DND-41 (cell line): Measurements from ENCODE around the gene P4HB.

Source experiments
- ATAC-seq: fragments of 200-7000 bp; cut with Tn5 transposase; 3 replicates; pipeline ENCODE4 v1.9.1; 2021; ENCODE audit warnings: low read depth; ENCODE audit not compliant: insufficient read depth
- DNase-seq: peaks from one replicate; pipeline ENCODE4 v3.0.0-alpha.2; 2020
- H2AFZ ChIP-seq: 2 replicates; pipeline ENCODE4 v1.6.0; 2012; ENCODE audit warnings: low read depth, low read length
- H3K27ac ChIP-seq: 2 replicates; pipeline ENCODE4 v1.5.1; 2012; ENCODE audit warnings: low read length, inconsistent platforms
- H3K27me3 ChIP-seq: fragments of 200-600 bp; sonication (generic); 2 replicates; pipeline ENCODE4 v1.6.0; 2012; ENCODE audit warnings: low read length, mild to moderate bottlenecking, inconsistent platforms; ENCODE audit not compliant: insufficient read depth, poor library complexity
- H3K36me3 ChIP-seq: 2 replicates; pipeline ENCODE4 v1.5.1; 2012; ENCODE audit warnings: low read length, inconsistent platforms; ENCODE audit not compliant: insufficient read depth
- H3K4me1 ChIP-seq: 2 replicates; pipeline ENCODE4 v1.5.1; 2012; ENCODE audit warnings: mild to moderate bottlenecking, low read length; ENCODE audit not compliant: insufficient read depth
- H3K4me2 ChIP-seq: 2 replicates; pipeline ENCODE4 v1.6.0; 2012; ENCODE audit warnings: mild to moderate bottlenecking, moderate library complexity, low read length, inconsistent platforms; ENCODE audit not compliant: insufficient read depth
- H3K4me3 ChIP-seq, 2 experiments: fragments of 200-600 bp in 1 of 2; shearing (Covaris generic) in 1 of 2; 2 replicates each; pipeline ENCODE4 v1.5.1; 2012 to 2016; ENCODE audit warnings: inconsistent platforms in 2 of 2, low read length in 2 of 2, mild to moderate bottlenecking in 2 of 2, low read depth in 1 of 2, moderate library complexity in 1 of 2
- H3K79me2 ChIP-seq: 2 replicates; pipeline ENCODE4 v1.6.0; 2012; ENCODE audit warnings: low read length, inconsistent platforms; ENCODE audit not compliant: insufficient read depth
- H3K9ac ChIP-seq: 2 replicates; pipeline ENCODE4 v1.6.0; 2012; ENCODE audit warnings: low read depth, mild to moderate bottlenecking, inconsistent platforms, low read length, moderate library complexity
- H3K9me3 ChIP-seq: 2 replicates; pipeline ENCODE4 v1.5.1; 2012; ENCODE audit warnings: low read length, moderate library complexity, mild to moderate bottlenecking, inconsistent platforms; ENCODE audit not compliant: insufficient read depth, severe bottlenecking
- H4K20me1 ChIP-seq: 2 replicates; pipeline ENCODE4 v1.6.0; 2012; ENCODE audit warnings: low read length; ENCODE audit not compliant: insufficient read depth
- CTCF ChIP-seq: IDR thresholded peaks from 2 replicates; pipeline ENCODE4 v1.5.1; 2012; ENCODE audit warnings: borderline replicate concordance, low read length, moderate library complexity, mild to moderate bottlenecking; ENCODE audit not compliant: poor library complexity, severe bottlenecking; ENCODE audit errors: extremely low read depth
- EZH2 ChIP-seq: IDR thresholded peaks from 3 replicates; pipeline ENCODE4 v1.6.1; 2012; ENCODE audit warnings: borderline replicate concordance, low read depth, mild to moderate bottlenecking, moderate library complexity, low read length, inconsistent platforms; ENCODE audit not compliant: severe bottlenecking

The P4HB gene

GRCh38 chr17:81832608-81833159 is 27.7 kb downstream of the P4HB start:
- peak; percentile 51 for ATAC-seq
- Histone ChIP-seq H3K9ac (peak overlapping the region; percentile 92), H2AFZ (peak overlapping the region; percentile 48), H3K4me1 (peaks cover 31% of the 10 kb centered on the region), H3K9me3 (no peaks in the 10 kb centered on the region), H3K4me2 (peak overlapping the region; percentile 92), H4K20me1 (peaks cover 16% of the 10 kb centered on the region), H3K27ac (peak overlapping the region; percentile 68), H3K79me2 (peaks cover 49% of the 10 kb centered on the region), H3K27me3 (no peaks in the 10 kb centered on the region), H3K36me3 (no peaks in the 10 kb centered on the region; the same call in 1 of the 2 replicates), H3K4me3 (peak overlapping the region; percentile 53 to 81)
- DNase-seq, result peak; percentile 49
- TF ChIP-seq CTCF (no peak), EZH2 (no peak)

GRCh38 chr17:81831957-81832607 is 28.3 kb downstream of the P4HB start:
- peaks cover 31% of the 10 kb centered on the region for H3K4me1 ChIP-seq
- peak overlapping the region; percentile 53 to 81 for H3K4me3 ChIP-seq
- H3K36me3 ChIP-seq, result no peaks in the 10 kb centered on the region; the same call in 1 of the 2 replicates
- ATAC-seq, result peak; percentile 85
- H3K27me3 ChIP-seq, result no peaks in the 10 kb centered on the region
- peak overlapping the region; percentile 92 for H3K4me2 ChIP-seq
- H2AFZ ChIP-seq, result peak overlapping the region; percentile 48
- TF ChIP-seq CTCF, result peak; percentile 37
- TF ChIP-seq EZH2, result no peak
- H3K27ac ChIP-seq, result peak overlapping the region; percentile 68
- H4K20me1 ChIP-seq, result peaks cover 16% of the 10 kb centered on the region
- H3K79me2 ChIP-seq, result peaks cover 49% of the 10 kb centered on the region
- H3K9me3 ChIP-seq, result no peaks in the 10 kb centered on the region
- DNase-seq, result peak; percentile 81
- H3K9ac ChIP-seq, result peak overlapping the region; percentile 92

- no peaks in the 10 kb centered on the region; the same call in 1 of the 2 replicates for H3K36me3 ChIP-seq
- TF ChIP-seq EZH2 (no peak), CTCF (no peak)
- H3K9me3 ChIP-seq, result no peaks in the 10 kb centered on the region
- 0 out of 3 replicates have a peak, but pooled peaks have one; percentile 2 for ATAC-seq
- peak overlapping the region in 1 of 2 experiments; percentile 81; a peak in 2 of 4 replicates for H3K4me3 ChIP-seq
- H2AFZ ChIP-seq, result no peak overlapping the region; the same call in 1 of the 2 replicates
- peaks cover 49% of the 10 kb centered on the region for H3K79me2 ChIP-seq
- peaks cover 16% of the 10 kb centered on the region for H4K20me1 ChIP-seq
- peak overlapping the region; percentile 92 for H3K4me2 ChIP-seq
- peak; percentile 14 for DNase-seq
- peak overlapping the region; percentile 68 for H3K27ac ChIP-seq
- H3K27me3 ChIP-seq, result no peaks in the 10 kb centered on the region
- peaks cover 31% of the 10 kb centered on the region for H3K4me1 ChIP-seq
- H3K9ac ChIP-seq, result peak overlapping the region; percentile 92
Observed at GRCh38 chr17:81831563-81831956, 28.8 kb downstream of the P4HB start.
